RWPE2 (cell line): ENCODE results near the gene IFITM10.
"Not testable (repeated sequence)": the region's sequence is repeated elsewhere in the genome, so short reads cannot be mapped to it uniquely, and the experiment has no call there.

Source experiments
- ATAC-seq: fragments of 200-7000 bp; cut with Tn5 transposase; 3 replicates; pipeline ENCODE4 v1.9.1; 2021; ENCODE audit warnings: low read depth
- DNase-seq: peaks from one replicate; pipeline ENCODE4 v3.0.0-alpha.2; 2020; ENCODE audit warnings: low spot score
- H3K27ac ChIP-seq: fragments of 450-650 bp; 2 replicates; pipeline ENCODE4 v1.5.1; 2017; ENCODE audit warnings: mild to moderate bottlenecking; ENCODE audit not compliant: poor library complexity, severe bottlenecking
- H3K27me3 ChIP-seq: fragments of 250-450 bp; sonication (Bioruptor Pico); 2 replicates; pipeline ENCODE4 v1.5.1; 2021; ENCODE audit warnings: mild to moderate bottlenecking, moderate library complexity; ENCODE audit not compliant: insufficient read depth, poor library complexity, severe bottlenecking
- H3K36me3 ChIP-seq: fragments of 250-450 bp; sonication (Bioruptor Pico); 2 replicates; pipeline ENCODE4 v1.5.1; 2020; ENCODE audit warnings: low read depth, mild to moderate bottlenecking, moderate library complexity
- H3K4me1 ChIP-seq: fragments of 250-450 bp; sonication (Bioruptor Pico); 2 replicates; pipeline ENCODE4 v1.5.1; 2021; ENCODE audit warnings: mild to moderate bottlenecking, moderate library complexity; ENCODE audit not compliant: insufficient read depth, poor library complexity, severe bottlenecking
- H3K4me3 ChIP-seq: fragments of 250-450 bp; sonication (Bioruptor Pico); 2 replicates; pipeline ENCODE4 v1.5.1; 2021; ENCODE audit warnings: mild to moderate bottlenecking, moderate library complexity; ENCODE audit not compliant: severe bottlenecking
- H3K9me3 ChIP-seq: fragments of 250-450 bp; sonication (Bioruptor Pico); 2 replicates; pipeline ENCODE4 v1.5.1; 2021; ENCODE audit warnings: mild to moderate bottlenecking, moderate library complexity; ENCODE audit not compliant: severe bottlenecking

Gene IFITM10

DNA sequence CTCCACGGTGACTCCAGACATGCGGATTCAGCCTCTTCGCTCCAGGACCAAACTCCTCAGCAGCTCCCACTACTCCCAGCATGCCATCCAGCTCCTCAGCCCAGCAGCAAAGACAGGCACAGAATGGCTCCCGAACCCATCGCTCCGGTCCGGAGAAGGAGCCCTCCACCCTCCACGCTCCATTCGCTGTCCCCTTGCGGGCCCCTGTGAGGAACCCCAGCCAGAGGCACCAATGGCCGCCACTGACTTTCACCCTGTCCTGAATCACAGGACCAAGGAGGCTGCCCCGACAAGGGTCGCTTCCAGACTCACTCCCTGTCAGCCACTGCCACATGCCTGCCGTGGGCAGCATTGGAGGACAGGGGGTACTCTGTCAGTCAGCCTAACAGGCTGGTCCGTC lies 64.2 kb downstream of the IFITM10 start:
- not testable (repeated sequence) for H3K4me1 ChIP-seq, H3K4me3 ChIP-seq, DNase-seq, H3K27me3 ChIP-seq, H3K36me3 ChIP-seq, H3K27ac ChIP-seq, H3K9me3 ChIP-seq
- ATAC-seq = 0 out of 3 replicates have a peak, but pooled peaks have one; percentile 18

DNA sequence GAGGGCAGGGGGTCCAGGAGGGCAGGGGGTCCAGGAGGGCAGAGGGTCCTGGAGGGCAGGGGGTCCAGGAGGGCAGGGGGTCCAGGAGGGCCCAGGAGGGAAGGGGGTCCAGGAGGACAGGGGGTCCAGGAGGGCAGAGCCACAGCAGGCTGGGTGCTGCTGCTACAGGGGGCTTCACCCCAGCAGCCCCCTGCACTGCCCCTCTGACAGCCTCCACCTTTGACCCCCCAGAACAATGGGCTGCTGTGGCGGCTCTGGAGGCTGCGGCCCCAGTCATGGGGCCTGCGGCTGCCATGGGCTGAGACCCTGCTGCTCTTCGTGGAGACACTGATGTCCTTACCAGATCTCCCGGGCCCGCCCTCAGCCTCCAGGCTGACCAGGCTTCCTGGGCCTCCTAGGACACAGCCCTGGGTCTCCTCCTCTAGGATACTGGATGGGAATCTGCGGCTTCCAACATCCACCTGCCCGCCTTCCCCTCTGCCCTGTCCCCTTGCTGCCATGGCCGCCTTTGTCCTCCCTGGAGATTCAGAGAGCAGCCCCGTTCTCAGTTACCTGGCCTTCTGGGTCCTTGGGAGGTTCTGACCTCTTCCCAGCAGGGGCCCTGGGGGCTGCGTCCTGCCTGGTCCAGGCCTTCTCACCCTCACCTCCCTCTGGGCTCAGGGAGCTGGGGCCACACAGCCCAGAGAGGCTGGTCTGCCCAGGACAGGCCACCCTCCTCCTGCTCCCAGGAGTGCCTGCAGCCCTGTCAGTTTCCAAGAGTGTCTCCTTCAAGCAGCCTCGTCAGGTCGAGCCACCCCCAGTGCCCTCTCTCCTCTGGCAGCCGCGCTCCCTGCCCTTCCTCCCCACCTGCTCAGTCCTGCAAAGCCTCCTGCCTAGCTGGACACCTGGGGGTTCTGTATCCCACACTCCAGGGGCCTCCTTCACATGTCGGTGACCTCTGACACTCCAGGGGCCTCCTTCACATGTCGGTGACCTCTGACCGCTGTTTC lies 65.2 kb downstream of the IFITM10 start:
- H3K4me3 ChIP-seq, H3K36me3 ChIP-seq, DNase-seq, H3K9me3 ChIP-seq, H3K4me1 ChIP-seq, H3K27ac ChIP-seq, H3K27me3 ChIP-seq: not testable (repeated sequence)
- ATAC-seq = peak; percentile 37; the same call in 2 of the 3 replicates

DNA sequence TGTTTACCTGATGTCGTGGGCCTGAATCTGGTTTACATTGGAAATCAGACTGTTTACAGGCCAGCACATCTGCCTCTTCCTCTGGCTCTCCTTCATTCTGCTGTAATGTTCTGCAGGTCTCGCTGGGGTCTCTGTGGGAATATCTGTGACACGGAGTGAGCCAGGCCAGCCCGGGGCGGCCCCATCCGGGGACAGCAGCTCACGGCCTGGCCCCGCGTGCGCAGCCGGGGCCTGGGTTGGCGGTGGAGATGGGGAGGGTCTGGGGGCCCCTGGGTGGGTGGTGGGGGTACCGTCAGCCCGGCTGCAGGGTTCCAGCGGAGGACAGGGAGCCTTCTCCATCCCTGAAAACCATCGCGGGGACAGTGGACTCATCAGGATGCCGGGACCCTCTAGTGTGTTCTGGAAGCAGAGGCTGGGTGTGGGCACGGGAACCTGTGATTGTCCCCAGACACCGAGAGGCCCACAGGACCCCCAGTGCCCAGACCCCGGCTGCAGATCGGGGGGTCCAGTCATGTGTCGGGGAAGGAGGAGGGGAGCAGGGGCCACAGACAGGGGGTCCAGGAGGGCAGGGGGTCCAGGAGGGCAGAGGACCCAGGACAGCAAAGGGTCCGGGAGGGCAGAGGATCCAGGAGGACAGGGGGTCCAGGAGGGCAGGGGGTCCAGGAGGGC lies 66.4 kb downstream of the IFITM10 start:
- not testable (repeated sequence) for H3K36me3 ChIP-seq

DNA sequence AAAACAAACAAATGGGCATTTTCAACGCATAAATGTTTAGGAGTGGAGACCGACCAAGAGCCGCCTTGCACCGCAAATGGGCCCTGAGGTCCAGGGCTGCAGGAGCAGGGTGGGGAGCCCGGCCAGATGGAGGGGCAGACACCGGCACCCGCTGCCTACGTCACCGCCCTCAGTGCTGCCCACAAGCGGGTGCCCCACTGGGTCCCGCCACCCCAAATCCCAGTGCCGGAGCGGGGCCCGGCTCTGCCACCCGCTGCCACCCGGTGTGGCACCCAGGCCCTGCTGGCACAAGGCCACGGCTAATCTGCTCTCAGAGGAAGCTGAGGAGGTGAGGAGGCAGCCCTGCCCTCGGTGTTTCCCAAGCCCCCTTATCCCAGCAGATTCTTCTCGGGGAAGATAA lies 67.2 kb downstream of the IFITM10 start:
- not testable (repeated sequence) for H3K9me3 ChIP-seq, H3K27me3 ChIP-seq, H3K36me3 ChIP-seq, H3K4me3 ChIP-seq, DNase-seq, ATAC-seq, H3K27ac ChIP-seq, H3K4me1 ChIP-seq

More for the DNA sequence above, 66.4 kb downstream of the IFITM10 start:
- H3K27ac ChIP-seq, H3K27me3 ChIP-seq, DNase-seq, H3K4me1 ChIP-seq, H3K4me3 ChIP-seq, ATAC-seq, H3K9me3 ChIP-seq: not testable (repeated sequence)
